ENCODE measurements around the gene RPS6KA5. TPM values are rescaled to one million over a fixed set of nuclear protein-coding genes. Genes with fewer than 3 reads are reported as not detected.

Gene RPS6KA5
- polyA plus RNA-seq, 2 of the 4 experiments (the other 2 are of a cell fraction): 2.2 to 4.1 TPM

DNA sequence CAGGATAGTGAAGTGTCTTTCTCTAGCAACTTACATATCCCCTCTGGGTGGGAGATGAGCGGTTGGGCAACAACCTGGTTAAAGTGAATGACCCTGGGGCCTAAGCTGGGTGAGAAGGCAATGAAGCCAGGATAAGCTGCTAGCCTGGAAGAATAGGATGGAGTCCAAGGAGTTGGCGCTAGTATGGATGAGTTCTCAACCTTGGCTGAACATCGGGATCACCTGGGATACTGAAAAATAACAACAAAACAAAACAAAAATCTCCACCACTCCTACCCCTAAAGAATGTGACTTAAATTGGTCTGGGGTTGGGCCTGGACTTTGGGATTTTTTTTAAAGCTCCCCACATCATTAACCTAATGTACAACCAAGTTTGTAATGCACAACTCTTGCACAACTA lies 4.8 kb upstream of the RPS6KA5 start:
- no peak for ATAC-seq
- DNase-seq (ENCODE audit: low read depth in 1 of 2, low spot score in 1 of 2): no peak
- ChIA-PET CTCF (interaction anchor here (0.5 to 1.1 kb wide), 4 partner anchors 13 to 108 kb away, joined by 3 to 4 read pairs (median 3); no protein-coding TSS in a partner anchor), POLR2A (no interaction called here)
- Histone ChIP-seq H3K4me3 (no peak overlapping the region), H3K9me3 (peaks cover 5% of the 10 kb centered on the region; the same call in 2 of the 3 replicates), H3K27ac (no peak overlapping the region), H3K4me1 (peaks cover 6% of the 10 kb centered on the region; the same call in 2 of the 3 replicates), H3K4me2 (no peak overlapping the region)
- WGBS (ENCODE audit: missing lambda C conversion rate): 97% methylated on average over 3 of the region's 3 CpGs
- TF ChIP-seq TFCP2L1 (CRISPR knock-in tag; IDR thresholded peaks at IDR 0.05) (no peak), HOXA7 (CRISPR knock-in tag; IDR thresholded peaks at IDR 0.05) (no peak), EHMT2 (IDR thresholded peaks at IDR 0.05; ENCODE audit: low read depth) (no peak), POLR2A (IDR thresholded peaks at IDR 0.05; ENCODE audit: low read length) (no peak), MAFK (IDR thresholded peaks at IDR 0.05; ENCODE audit: partially characterized antibody) (no peak), CHD4 (IDR thresholded peaks at IDR 0.05; ENCODE audit: borderline replicate concordance) (no peak), RARB (CRISPR knock-in tag; IDR thresholded peaks at IDR 0.05) (no peak), EHF (CRISPR knock-in tag; IDR thresholded peaks at IDR 0.05) (no peak), RAD21 (conservative IDR thresholded peaks at IDR 0.05 in 1 of 2, IDR thresholded peaks at IDR 0.05 in 1 of 2) (no peak), ZSCAN20 (CRISPR knock-in tag; IDR thresholded peaks at IDR 0.05) (no peak), MYC (IDR thresholded peaks at IDR 0.05; ENCODE audit: borderline replicate concordance, low read length) (no peak), HOXB13 (CRISPR knock-in tag; IDR thresholded peaks at IDR 0.05; ENCODE audit: low read depth) (no peak), RNF2 (IDR thresholded peaks at IDR 0.05; ENCODE audit: borderline replicate concordance, low read depth) (no peak)
- TF ChIP-seq, protein P1, sequence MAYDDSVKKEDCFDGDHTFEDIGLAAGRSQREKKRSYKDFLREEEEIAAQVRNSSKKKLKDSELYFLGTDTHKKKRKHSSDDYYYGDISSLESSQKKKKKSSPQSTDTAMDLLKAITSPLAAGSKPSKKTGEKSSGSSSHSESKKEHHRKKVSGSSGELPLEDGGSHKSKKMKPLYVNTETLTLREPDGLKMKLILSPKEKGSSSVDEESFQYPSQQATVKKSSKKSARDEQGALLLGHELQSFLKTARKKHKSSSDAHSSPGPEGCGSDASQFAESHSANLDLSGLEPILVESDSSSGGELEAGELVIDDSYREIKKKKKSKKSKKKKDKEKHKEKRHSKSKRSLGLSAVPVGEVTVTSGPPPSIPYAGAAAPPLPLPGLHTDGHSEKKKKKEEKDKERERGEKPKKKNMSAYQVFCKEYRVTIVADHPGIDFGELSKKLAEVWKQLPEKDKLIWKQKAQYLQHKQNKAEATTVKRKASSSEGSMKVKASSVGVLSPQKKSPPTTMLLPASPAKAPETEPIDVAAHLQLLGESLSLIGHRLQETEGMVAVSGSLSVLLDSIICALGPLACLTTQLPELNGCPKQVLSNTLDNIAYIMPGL (CRISPR knock-in tag; IDR thresholded peaks at IDR 0.05; ENCODE audit: borderline replicate concordance): no peak
- TF ChIP-seq, protein P2, sequence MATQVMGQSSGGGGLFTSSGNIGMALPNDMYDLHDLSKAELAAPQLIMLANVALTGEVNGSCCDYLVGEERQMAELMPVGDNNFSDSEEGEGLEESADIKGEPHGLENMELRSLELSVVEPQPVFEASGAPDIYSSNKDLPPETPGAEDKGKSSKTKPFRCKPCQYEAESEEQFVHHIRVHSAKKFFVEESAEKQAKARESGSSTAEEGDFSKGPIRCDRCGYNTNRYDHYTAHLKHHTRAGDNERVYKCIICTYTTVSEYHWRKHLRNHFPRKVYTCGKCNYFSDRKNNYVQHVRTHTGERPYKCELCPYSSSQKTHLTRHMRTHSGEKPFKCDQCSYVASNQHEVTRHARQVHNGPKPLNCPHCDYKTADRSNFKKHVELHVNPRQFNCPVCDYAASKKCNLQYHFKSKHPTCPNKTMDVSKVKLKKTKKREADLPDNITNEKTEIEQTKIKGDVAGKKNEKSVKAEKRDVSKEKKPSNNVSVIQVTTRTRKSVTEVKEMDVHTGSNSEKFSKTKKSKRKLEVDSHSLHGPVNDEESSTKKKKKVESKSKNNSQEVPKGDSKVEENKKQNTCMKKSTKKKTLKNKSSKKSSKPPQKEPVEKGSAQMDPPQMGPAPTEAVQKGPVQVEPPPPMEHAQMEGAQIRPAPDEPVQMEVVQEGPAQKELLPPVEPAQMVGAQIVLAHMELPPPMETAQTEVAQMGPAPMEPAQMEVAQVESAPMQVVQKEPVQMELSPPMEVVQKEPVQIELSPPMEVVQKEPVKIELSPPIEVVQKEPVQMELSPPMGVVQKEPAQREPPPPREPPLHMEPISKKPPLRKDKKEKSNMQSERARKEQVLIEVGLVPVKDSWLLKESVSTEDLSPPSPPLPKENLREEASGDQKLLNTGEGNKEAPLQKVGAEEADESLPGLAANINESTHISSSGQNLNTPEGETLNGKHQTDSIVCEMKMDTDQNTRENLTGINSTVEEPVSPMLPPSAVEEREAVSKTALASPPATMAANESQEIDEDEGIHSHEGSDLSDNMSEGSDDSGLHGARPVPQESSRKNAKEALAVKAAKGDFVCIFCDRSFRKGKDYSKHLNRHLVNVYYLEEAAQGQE (IDR thresholded peaks at IDR 0.05): no peak
- TF ChIP-seq, protein P3, sequence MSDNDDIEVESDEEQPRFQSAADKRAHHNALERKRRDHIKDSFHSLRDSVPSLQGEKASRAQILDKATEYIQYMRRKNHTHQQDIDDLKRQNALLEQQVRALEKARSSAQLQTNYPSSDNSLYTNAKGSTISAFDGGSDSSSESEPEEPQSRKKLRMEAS (IDR thresholded peaks at IDR 0.05): no peak
- TF ChIP-seq, protein P4, sequence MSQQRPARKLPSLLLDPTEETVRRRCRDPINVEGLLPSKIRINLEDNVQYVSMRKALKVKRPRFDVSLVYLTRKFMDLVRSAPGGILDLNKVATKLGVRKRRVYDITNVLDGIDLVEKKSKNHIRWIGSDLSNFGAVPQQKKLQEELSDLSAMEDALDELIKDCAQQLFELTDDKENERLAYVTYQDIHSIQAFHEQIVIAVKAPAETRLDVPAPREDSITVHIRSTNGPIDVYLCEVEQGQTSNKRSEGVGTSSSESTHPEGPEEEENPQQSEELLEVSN (IDR thresholded peaks at IDR 0.05; ENCODE audit: borderline replicate concordance, low read depth): no peak
- TF ChIP-seq, protein P5, sequence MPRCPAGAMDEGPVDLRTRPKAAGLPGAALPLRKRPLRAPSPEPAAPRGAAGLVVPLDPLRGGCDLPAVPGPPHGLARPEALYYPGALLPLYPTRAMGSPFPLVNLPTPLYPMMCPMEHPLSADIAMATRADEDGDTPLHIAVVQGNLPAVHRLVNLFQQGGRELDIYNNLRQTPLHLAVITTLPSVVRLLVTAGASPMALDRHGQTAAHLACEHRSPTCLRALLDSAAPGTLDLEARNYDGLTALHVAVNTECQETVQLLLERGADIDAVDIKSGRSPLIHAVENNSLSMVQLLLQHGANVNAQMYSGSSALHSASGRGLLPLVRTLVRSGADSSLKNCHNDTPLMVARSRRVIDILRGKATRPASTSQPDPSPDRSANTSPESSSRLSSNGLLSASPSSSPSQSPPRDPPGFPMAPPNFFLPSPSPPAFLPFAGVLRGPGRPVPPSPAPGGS (IDR thresholded peaks at IDR 0.05): no peak
- no peak for FAIRE-seq

DNA sequence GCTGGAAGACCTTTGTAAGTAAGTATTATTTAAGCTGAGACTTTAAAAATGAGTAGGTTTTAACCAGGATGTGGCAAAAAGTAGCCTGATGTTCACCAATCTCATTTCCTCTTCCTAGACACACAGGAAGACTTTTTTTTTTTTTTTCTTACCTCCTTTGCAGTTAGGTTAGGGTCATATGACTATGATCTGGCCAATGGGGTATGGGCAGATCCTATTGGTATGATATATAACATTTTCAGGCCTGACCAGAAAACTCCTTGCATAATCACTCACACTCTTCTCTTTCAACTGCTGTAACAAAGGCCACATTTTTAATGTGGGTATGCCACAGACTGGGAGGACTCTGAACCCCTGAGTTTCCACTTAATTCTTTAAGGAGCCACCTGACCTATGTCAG lies 2.7 kb upstream of the RPS6KA5 start:
- H3K4me2 ChIP-seq: no peak overlapping the region
- no peak overlapping the region for H3K4me3 ChIP-seq
- ChIA-PET CTCF (interaction anchor here (0.6 to 0.7 kb wide), 2 partner anchors 9 to 39 kb away, joined by 3 read pairs; no protein-coding TSS in a partner anchor), POLR2A (no interaction called here)
- no peaks in the 10 kb centered on the region for H3K9me3 ChIP-seq
- ATAC-seq (no peak), FAIRE-seq (no peak), DNase-seq (ENCODE audit: low read depth in 1 of 2, low spot score in 1 of 2) (peak in 1 of 2 experiments; percentile 29)
- H3K4me1 ChIP-seq: peaks cover 18% of the 10 kb centered on the region
- no peak overlapping the region for H3K27ac ChIP-seq
- no peak for TF ChIP-seq SMC3 (IDR thresholded peaks at IDR 0.05)
- TF ChIP-seq EHF (CRISPR knock-in tag; IDR thresholded peaks at IDR 0.05): no peak
- no peak for TF ChIP-seq GATA3 (IDR thresholded peaks at IDR 0.05; ENCODE audit: borderline replicate concordance)
- TF ChIP-seq NR3C1 (IDR thresholded peaks at IDR 0.05): no peak
- no peak for TF ChIP-seq ZNF302 (CRISPR knock-in tag; IDR thresholded peaks at IDR 0.05)
- TF ChIP-seq, protein P6, sequence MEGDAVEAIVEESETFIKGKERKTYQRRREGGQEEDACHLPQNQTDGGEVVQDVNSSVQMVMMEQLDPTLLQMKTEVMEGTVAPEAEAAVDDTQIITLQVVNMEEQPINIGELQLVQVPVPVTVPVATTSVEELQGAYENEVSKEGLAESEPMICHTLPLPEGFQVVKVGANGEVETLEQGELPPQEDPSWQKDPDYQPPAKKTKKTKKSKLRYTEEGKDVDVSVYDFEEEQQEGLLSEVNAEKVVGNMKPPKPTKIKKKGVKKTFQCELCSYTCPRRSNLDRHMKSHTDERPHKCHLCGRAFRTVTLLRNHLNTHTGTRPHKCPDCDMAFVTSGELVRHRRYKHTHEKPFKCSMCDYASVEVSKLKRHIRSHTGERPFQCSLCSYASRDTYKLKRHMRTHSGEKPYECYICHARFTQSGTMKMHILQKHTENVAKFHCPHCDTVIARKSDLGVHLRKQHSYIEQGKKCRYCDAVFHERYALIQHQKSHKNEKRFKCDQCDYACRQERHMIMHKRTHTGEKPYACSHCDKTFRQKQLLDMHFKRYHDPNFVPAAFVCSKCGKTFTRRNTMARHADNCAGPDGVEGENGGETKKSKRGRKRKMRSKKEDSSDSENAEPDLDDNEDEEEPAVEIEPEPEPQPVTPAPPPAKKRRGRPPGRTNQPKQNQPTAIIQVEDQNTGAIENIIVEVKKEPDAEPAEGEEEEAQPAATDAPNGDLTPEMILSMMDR (IDR thresholded peaks at IDR 0.05): no peak
- TF ChIP-seq FOSL2 (IDR thresholded peaks at IDR 0.05): no peak
- no peak for TF ChIP-seq FOSL2 (CRISPR knock-in tag; IDR thresholded peaks at IDR 0.05)
- no peak for TF ChIP-seq HOXB5 (CRISPR knock-in tag; IDR thresholded peaks at IDR 0.05)
- no peak for TF ChIP-seq CHD4 (IDR thresholded peaks at IDR 0.05; ENCODE audit: borderline replicate concordance)
